Testis (tissue), 2 donors: ENCODE results near the gene RSF1.

ENCODE experiments used
- POLR2A ChIP-seq: fragments of 450-650 bp; IDR thresholded peaks from one replicate; pipeline ENCODE4 v1.6.1; 2017; ENCODE audit warnings: antibody characterized with exemption, mild to moderate bottlenecking, moderate library complexity
- TF ChIP-seq, protein P1 (sequence below), 3 experiments: fragments of 450-650 bp in 2 of 3; fragments of 200-600 bp in 1 of 3; sonication (generic) in 1 of 3; IDR thresholded peaks; one replicate each; pipeline ENCODE4 v1.5.1; 2016 to 2019; ENCODE audit warnings: antibody characterized with exemption in 3 of 3, mild to moderate bottlenecking in 2 of 3, moderate library complexity in 1 of 3

GRCh38 chr11:77654770-77655434 lies 165.6 kb downstream of the RSF1 start:
- TF ChIP-seq, protein P1, sequence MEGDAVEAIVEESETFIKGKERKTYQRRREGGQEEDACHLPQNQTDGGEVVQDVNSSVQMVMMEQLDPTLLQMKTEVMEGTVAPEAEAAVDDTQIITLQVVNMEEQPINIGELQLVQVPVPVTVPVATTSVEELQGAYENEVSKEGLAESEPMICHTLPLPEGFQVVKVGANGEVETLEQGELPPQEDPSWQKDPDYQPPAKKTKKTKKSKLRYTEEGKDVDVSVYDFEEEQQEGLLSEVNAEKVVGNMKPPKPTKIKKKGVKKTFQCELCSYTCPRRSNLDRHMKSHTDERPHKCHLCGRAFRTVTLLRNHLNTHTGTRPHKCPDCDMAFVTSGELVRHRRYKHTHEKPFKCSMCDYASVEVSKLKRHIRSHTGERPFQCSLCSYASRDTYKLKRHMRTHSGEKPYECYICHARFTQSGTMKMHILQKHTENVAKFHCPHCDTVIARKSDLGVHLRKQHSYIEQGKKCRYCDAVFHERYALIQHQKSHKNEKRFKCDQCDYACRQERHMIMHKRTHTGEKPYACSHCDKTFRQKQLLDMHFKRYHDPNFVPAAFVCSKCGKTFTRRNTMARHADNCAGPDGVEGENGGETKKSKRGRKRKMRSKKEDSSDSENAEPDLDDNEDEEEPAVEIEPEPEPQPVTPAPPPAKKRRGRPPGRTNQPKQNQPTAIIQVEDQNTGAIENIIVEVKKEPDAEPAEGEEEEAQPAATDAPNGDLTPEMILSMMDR (IDR thresholded peaks at IDR 0.05): no peak
- TF ChIP-seq POLR2A: no peak
